ENCODE results near the gene IDH3B. TPM values are rescaled to one million over a fixed set of nuclear protein-coding genes. Genes with fewer than 3 reads are reported as not detected.
A peak's percentile ranks its signal among the peaks of the same experiment; 100 is the strongest.

Gene IDH3B
- total and polyA plus RNA-seq, 2 of the 13 experiments (the other 11 are each of a cell fraction or from before 2014, with no cell fraction given) = 215 to 254 TPM

- 0 out of 2 replicates have a peak, but pooled peaks have one; percentile 33 for TF ChIP-seq ZNF550 (CRISPR knock-in tag; IDR thresholded peaks at IDR 0.05; ENCODE audit: borderline replicate concordance)
- no peak for TF ChIP-seq ZNF431 (CRISPR knock-in tag; IDR thresholded peaks at IDR 0.05; ENCODE audit: borderline replicate concordance, low read depth)
- no peak for TF ChIP-seq ZBTB3 (CRISPR knock-in tag; IDR thresholded peaks at IDR 0.05; ENCODE audit: borderline replicate concordance, low read depth)
- 0 out of 2 replicates have a peak, but pooled peaks have one; percentile 55 for TF ChIP-seq ZNF678 (CRISPR knock-in tag; IDR thresholded peaks at IDR 0.05)
- TF ChIP-seq CTCF (CRISPR knock-in tag; IDR thresholded peaks at IDR 0.05) = peak; percentile 2; the same call in 1 of the 2 replicates
- TF ChIP-seq ADNP (CRISPR knock-in tag; IDR thresholded peaks at IDR 0.05) = no peak
- TF ChIP-seq HES4 (CRISPR knock-in tag; IDR thresholded peaks at IDR 0.05; ENCODE audit: borderline replicate concordance) = no peak
- peak; percentile 17 for TF ChIP-seq AGO2 (optimal IDR thresholded peaks at IDR 0.05; ENCODE audit: low read depth, low read length)
- TF ChIP-seq TBP (CRISPR knock-in tag; IDR thresholded peaks at IDR 0.05) = no peak
- 0 out of 2 replicates have a peak, but pooled peaks have one; percentile 18 for TF ChIP-seq ZFX (CRISPR knock-in tag; IDR thresholded peaks at IDR 0.05; ENCODE audit: low read depth)
- TF ChIP-seq ZBTB33 (CRISPR knock-in tag; IDR thresholded peaks at IDR 0.05) = no peak; the same call in 1 of the 2 replicates
- 0 out of 2 replicates have a peak, but pooled peaks have one; percentile 25 for TF ChIP-seq ZNF761 (CRISPR knock-in tag; conservative IDR thresholded peaks at IDR 0.05)
- no peak for TF ChIP-seq ZNF18 (CRISPR knock-in tag; IDR thresholded peaks at IDR 0.05; ENCODE audit: insufficient replicate concordance)
- TF ChIP-seq ZFP36 (IDR thresholded peaks at IDR 0.05; ENCODE audit: borderline replicate concordance, low read depth, low read length, partially characterized antibody) = no peak
- no peak for TF ChIP-seq KMT2B (CRISPR knock-in tag; IDR thresholded peaks at IDR 0.05)
- TF ChIP-seq ARID2 (CRISPR knock-in tag; IDR thresholded peaks at IDR 0.05; ENCODE audit: borderline replicate concordance) = no peak
- no peak for TF ChIP-seq ZNF776 (CRISPR knock-in tag; IDR thresholded peaks at IDR 0.05)
- no peak for TF ChIP-seq SETDB1 (CRISPR knock-in tag; IDR thresholded peaks at IDR 0.05; ENCODE audit: borderline replicate concordance)
- TF ChIP-seq, protein P1, sequence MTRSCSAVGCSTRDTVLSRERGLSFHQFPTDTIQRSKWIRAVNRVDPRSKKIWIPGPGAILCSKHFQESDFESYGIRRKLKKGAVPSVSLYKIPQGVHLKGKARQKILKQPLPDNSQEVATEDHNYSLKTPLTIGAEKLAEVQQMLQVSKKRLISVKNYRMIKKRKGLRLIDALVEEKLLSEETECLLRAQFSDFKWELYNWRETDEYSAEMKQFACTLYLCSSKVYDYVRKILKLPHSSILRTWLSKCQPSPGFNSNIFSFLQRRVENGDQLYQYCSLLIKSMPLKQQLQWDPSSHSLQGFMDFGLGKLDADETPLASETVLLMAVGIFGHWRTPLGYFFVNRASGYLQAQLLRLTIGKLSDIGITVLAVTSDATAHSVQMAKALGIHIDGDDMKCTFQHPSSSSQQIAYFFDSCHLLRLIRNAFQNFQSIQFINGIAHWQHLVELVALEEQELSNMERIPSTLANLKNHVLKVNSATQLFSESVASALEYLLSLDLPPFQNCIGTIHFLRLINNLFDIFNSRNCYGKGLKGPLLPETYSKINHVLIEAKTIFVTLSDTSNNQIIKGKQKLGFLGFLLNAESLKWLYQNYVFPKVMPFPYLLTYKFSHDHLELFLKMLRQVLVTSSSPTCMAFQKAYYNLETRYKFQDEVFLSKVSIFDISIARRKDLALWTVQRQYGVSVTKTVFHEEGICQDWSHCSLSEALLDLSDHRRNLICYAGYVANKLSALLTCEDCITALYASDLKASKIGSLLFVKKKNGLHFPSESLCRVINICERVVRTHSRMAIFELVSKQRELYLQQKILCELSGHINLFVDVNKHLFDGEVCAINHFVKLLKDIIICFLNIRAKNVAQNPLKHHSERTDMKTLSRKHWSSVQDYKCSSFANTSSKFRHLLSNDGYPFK (CRISPR knock-in tag; IDR thresholded peaks at IDR 0.05; ENCODE audit: borderline replicate concordance) = no peak
- TF ChIP-seq ZNF747 (CRISPR knock-in tag; IDR thresholded peaks at IDR 0.05; ENCODE audit: borderline replicate concordance) = no peak
- no peak for TF ChIP-seq ZFP37 (CRISPR knock-in tag; IDR thresholded peaks at IDR 0.05; ENCODE audit: borderline replicate concordance)
Measured at GRCh38 chr20:2693286-2694007, 29.4 kb upstream of the IDH3B start (continued).

Data from HepG2 (cell line).